Measurements from ENCODE around the gene ZNF37A. TPM values are rescaled to one million over a fixed set of nuclear protein-coding genes. Genes with fewer than 3 reads are reported as not detected.
A peak's percentile ranks its signal among the peaks of the same experiment; 100 is the strongest.
"Not testable (repeated sequence)": the region's sequence is repeated elsewhere in the genome, so short reads cannot be mapped to it uniquely, and the experiment has no call there.

ZNF37A gene
- total RNA-seq, 6 donors from 2014 or later: 10.7 to 49.2 (median 17.3) TPM

GRCh38 chr10:38147686-38148085, 53.5 kb downstream of the ZNF37A start:
- Histone ChIP-seq H3K27me3 (no peaks in the 10 kb centered on the region), H3K4me3 (no peak overlapping the region), H3K9me3 (peaks cover 0 to 11% (median 0%) of the 10 kb centered on the region in 4 donors), H3K27ac (no peak overlapping the region), H3K4me1 (no peaks in the 10 kb centered on the region), H3K36me3 (no peaks in the 10 kb centered on the region)
- DNase-seq: no peak
- 86 to 88% methylated on average over 1 of the region's 1 CpG for WGBS, 2 donors
- ATAC-seq (ENCODE audit: low FRiP score in 2 of 2): no peak
- TF ChIP-seq POLR2A (IDR thresholded peaks at IDR 0.05) (no peak), POLR2AphosphoS5 (IDR thresholded peaks at IDR 0.05) (no peak), CTCF (IDR thresholded peaks at IDR 0.05) (no peak)

GRCh38 chr10:38150891-38151463, 56.8 kb downstream of the ZNF37A start:
- H3K36me3 ChIP-seq; H3K27ac ChIP-seq; H3K4me1 ChIP-seq; H3K9me3 ChIP-seq; H3K27me3 ChIP-seq; DNase-seq; ATAC-seq (ENCODE audit: low FRiP score in 2 of 2); H3K4me3 ChIP-seq: not testable (repeated sequence)
- 80 to 85% methylated on average over 5 of the region's 5 CpGs for WGBS, 2 donors

GRCh38 chr10:38156416-38157269, 62.5 kb downstream of the ZNF37A start:
- no peaks in the 10 kb centered on the region for H3K4me1 ChIP-seq
- peak; percentile 34 to 57 for ATAC-seq (ENCODE audit: low FRiP score in 2 of 2)
- no peak overlapping the region for H3K27ac ChIP-seq
- no peak for TF ChIP-seq POLR2AphosphoS5 (IDR thresholded peaks at IDR 0.05)
- TF ChIP-seq CTCF (IDR thresholded peaks at IDR 0.05): no peak
- no peak for TF ChIP-seq POLR2A (IDR thresholded peaks at IDR 0.05)
- no peak for TF ChIP-seq EP300 (IDR thresholded peaks at IDR 0.05)
- no peak overlapping the region for H3K4me3 ChIP-seq
- peaks cover 0 to 29% (median 14%) of the 10 kb centered on the region in 4 donors for H3K9me3 ChIP-seq
- no peaks in the 10 kb centered on the region for H3K27me3 ChIP-seq
- 84 to 90% methylated on average over 23 to 37 of the region's 37 CpGs for WGBS, 2 donors
- H3K36me3 ChIP-seq: no peaks in the 10 kb centered on the region
- peak in 1 of 2 donors; percentile 68 for DNase-seq

- peaks cover 0 to 31% (median 14%) of the 10 kb centered on the region in 4 donors for H3K9me3 ChIP-seq
- no peaks in the 10 kb centered on the region for H3K27me3 ChIP-seq
- ATAC-seq (ENCODE audit: low FRiP score in 2 of 2) (peak in 1 of 2 donors; percentile 53), DNase-seq (no peak)
- no peaks in the 10 kb centered on the region for H3K4me1 ChIP-seq
- WGBS, 2 donors: 81 to 95% methylated on average over 8 to 10 of the region's 10 CpGs
- no peaks in the 10 kb centered on the region for H3K36me3 ChIP-seq
- no peak overlapping the region for H3K4me3 ChIP-seq
- no peak overlapping the region for H3K27ac ChIP-seq
- TF ChIP-seq CTCF (IDR thresholded peaks at IDR 0.05) (no peak), EP300 (IDR thresholded peaks at IDR 0.05) (no peak), POLR2AphosphoS5 (IDR thresholded peaks at IDR 0.05) (no peak), POLR2A (IDR thresholded peaks at IDR 0.05) (no peak)
These were observed 63.1 kb downstream of the ZNF37A start for GRCh38 chr10:38157270-38157685.

- WGBS, 2 donors: 68 to 81% methylated on average over 2 of the region's 2 CpGs
- Histone ChIP-seq H3K4me1 (no peaks in the 10 kb centered on the region), H3K9me3 (peaks cover 0 to 31% (median 14%) of the 10 kb centered on the region in 4 donors), H3K27me3 (no peaks in the 10 kb centered on the region), H3K4me3 (no peak overlapping the region), H3K27ac (no peak overlapping the region), H3K36me3 (no peaks in the 10 kb centered on the region)
- no peak for DNase-seq
- TF ChIP-seq EP300 (IDR thresholded peaks at IDR 0.05) (no peak), CTCF (IDR thresholded peaks at IDR 0.05) (no peak), POLR2A (IDR thresholded peaks at IDR 0.05) (no peak), POLR2AphosphoS5 (IDR thresholded peaks at IDR 0.05) (no peak)
- no peak for ATAC-seq (ENCODE audit: low FRiP score in 2 of 2)
These were observed 64.9 kb downstream of the ZNF37A start for GRCh38 chr10:38159004-38159403.

All from upper lobe of left lung (tissue), 6 donors.